T follicular helper cell (primary cell): ENCODE measurements around the gene AKAP3.

ENCODE experiments used
- DNase-seq: peaks from one replicate; pipeline ENCODE4 v3.0.0-alpha.2; 2020; ENCODE audit warnings: low read depth
- total RNA-seq, 2 experiments: gene quantifications; one replicate each; lab custom pipeline; 2026; lab: John Stamatoyannopoulos, UW

The AKAP3 gene
- 0.83 to 1.6 reads per million in 2 experiments for total RNA-seq

- peak; percentile 69 for DNase-seq
These were observed at the start of gene AKAP3, which contains the start of gene NDUFA9 for GRCh38 chr12:4648501-4649357. TSS of gene AKAP3 (minus strand) at chr12:4649051. CDS start at chr12:4638196, 10,855 bp downstream. TSS of gene NDUFA9 (plus strand) at chr12:4649114. CDS start at chr12:4649127, 13 bp downstream.

DNA sequence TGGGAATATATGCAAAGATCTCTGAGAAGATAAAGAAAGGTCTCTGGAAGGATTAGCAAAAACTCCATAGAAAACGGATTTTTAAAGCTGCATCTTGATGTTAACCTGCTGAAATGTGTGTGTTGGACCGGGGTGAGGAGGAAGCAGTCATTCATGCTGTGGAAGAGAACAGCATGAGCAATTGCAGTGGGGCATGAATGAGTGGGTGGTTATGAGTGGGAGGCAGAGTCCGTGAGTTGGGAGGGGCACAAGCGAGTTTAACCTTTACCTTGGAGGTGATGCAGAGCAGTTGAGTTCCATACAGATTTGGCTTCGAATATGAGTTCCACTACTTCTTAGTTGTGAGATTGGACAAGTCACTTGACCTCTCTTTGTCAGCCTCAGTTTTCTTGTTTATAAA is 41.9 kb upstream of the AKAP3 start:
- no peak for DNase-seq

DNA sequence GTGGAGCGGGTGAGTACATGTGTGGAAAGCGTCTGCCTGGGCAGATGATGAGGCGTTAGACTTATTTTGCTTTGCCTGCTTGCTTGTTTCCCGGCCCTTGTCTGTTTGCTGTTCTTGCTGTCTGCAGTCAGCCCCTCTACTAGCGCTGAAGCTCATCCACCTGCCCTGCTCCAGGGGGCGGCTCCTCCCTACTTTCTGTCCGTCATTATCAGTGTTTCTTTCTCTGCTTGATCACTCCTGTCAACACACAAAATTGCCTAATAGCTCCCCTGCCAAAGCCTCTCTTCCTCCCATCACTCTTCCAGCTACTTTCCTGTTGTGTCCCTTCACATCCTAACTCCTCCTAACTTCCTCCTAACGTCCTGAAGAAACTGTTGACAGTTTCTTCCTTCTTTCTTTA is 36.5 kb upstream of the AKAP3 start:
- no peak for DNase-seq

DNA sequence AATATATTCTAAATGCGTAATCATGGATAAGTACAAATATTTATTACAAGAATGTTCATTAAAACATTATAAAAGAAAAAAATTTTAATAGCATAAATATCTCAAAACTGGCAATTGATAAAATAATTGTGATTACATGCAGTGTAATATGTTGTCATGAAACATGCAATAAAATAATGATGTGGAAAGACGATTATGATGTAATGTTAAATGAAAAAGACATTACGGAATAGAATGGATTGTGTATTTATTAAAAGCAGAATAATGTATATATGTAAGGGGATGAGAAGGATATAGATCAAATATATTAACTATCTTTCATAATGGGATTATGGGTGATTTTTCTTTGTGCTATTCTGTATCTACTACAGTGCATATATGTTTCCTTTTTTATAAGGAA is 32.9 kb upstream of the AKAP3 start:
- no peak for DNase-seq

- no peak for DNase-seq
These were observed 30.9 kb upstream of the AKAP3 start for GRCh38 chr12:4679711-4680110.

DNA sequence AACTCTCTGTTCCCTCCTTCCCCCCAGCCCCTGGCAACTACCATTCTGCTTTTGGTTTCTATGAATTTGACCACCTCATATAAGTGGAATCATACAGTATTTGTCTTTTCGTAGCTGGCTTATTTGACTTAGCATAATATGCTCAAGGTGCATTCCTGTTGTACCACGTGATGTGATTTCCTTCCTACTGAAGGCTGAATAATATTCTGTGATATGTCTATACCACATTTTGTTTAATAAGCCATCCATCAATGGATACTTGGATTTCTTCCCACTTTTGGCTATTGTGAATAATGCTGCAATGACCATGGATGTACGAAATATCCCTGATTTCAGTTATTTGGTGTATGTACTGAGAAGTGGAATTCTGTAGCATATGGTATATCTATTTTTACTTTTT is 16.4 kb upstream of the AKAP3 start:
- no peak for DNase-seq

DNA sequence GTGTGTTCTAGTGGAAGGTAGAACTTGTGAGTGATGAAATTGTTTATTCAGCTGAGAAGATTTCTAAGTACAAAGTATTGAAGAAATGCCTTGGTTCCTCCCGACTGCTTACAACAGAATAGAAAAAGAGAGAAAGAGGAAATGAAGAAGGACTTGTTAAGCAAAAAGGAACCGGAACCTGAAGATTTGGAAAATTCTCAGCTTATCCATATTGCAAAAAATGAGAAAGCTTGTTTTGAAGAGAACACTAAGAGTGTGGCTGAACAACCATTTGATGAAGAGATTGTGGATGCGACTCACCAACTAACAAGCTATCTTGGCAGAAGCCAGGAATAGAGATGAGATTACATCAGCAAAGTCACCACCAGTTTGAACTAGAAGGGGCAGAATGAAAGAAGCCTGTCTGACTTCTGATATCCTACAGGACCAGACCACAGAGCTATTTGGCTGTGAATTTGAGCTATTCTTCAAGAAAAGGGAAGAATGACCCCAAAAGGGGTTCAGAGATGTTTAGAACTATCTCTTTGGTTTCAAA is 15.2 kb upstream of the AKAP3 start:
- DNase-seq: no peak

- no peak for DNase-seq
These were observed 4.8 kb upstream of the AKAP3 start for GRCh38 chr12:4653691-4654090.

GRCh38 chr12:4653257-4653656 is 4.4 kb upstream of the AKAP3 start:
- no peak for DNase-seq

DNA sequence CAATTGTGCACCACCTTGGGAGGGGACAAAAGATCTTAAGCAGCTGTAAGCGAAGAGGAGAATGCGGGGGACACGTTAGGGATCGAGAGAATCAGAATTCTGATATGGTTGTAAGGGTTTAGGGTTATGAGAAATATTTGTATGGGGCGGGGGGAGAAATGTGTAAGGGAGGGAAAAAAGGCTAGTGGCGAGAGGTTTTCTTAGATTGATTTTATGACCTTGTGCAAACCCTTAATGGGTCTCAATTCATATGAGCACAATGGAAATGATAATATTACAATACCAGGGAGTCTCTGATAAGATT is 459 bp upstream of the AKAP3 start:
- DNase-seq: no peak

GRCh38 chr12:4648104-4648500 is 749 bp downstream of the AKAP3 start:
- DNase-seq: no peak

DNA sequence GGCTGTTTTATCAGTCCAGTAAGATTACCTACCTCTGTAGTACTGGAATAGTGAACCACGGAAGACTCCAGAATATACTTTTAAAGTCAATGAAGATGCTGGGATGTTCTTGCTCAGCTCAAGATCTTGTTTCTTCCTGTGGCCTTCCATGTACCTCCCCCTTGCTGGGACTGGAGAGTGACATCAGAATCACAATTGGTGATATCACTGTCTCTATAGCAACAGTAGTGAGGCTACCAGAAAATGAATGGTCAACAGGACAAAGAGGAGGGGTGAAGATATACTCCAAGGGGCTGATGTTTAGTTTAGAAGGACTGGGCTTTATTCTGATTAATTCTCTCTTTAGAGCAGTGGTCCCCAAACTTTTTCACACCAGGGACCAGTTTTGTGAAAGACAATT is 3.8 kb downstream of the AKAP3 start:
- DNase-seq: no peak

DNA sequence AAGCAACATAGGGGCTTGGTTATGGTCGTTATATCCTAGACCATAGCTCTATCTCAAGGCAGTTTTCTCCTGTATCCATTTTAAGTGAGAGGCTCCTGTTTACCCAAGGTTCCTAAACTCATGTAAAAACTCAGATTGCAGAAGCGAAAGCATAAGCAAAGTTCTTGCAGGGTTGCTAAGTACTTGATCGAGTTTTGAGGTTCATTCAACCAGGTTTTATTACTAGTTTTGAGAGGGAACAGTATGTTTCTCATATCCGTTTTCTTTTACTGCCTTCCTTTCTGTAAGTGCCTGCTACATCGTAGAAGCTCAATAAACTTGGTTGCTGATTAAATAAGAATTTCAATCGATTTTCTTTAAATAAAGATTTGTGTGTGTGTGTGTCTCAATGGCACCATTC is 5.1 kb downstream of the AKAP3 start:
- DNase-seq: no peak

- DNase-seq: no peak
These were observed 18.6 kb downstream of the AKAP3 start for GRCh38 chr12:4630262-4630661.

- no peak for DNase-seq
These were observed 20.4 kb downstream of the AKAP3 start for GRCh38 chr12:4628406-4628805.

GRCh38 chr12:4626543-4626942 is 22.3 kb downstream of the AKAP3 start:
- no peak for DNase-seq

- no peak for DNase-seq
These were observed 27.3 kb downstream of the AKAP3 start for GRCh38 chr12:4621511-4621910.

DNA sequence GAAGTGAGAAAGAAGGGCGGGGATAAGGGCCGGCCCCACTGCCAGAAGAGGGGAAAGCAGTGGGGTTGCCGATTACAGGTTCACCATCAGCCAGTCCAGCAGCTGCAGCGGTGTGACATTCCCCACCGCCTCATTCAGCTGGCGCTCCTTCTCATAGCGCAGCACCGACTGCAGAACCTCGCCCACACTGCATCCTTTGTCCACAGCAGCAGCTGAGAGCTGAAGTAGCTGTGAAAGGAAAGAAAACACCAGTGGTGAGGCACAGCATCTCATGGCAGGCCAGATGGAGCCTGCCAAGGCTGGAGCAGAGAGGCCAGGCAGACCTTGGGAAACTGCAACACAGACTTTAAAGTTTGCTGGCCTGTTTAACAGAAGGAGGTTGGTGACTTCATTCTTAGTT is 33.2 kb downstream of the AKAP3 start:
- no peak for DNase-seq

- DNase-seq: no peak
These were observed 38.4 kb downstream of the AKAP3 start for GRCh38 chr12:4610481-4610880.

DNA sequence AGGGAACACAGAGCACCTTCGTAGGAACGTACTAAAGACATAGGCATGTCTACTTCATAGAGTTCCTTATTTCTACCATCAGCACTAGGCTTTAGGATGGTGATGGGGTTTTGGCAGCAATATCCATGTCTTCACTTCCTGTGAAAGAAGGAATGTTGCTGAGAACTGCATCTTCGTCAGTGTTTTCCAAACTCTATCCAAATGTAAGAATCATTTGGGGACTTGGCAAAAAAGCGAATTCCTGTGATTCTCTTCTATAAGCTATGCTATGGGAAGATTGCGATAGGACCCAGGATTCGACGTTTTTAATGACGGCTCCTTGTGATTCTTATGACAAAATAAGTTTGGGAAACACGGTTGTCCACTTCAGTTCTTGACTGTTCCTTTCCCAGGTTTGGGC is 39.8 kb downstream of the AKAP3 start:
- DNase-seq: no peak

DNA sequence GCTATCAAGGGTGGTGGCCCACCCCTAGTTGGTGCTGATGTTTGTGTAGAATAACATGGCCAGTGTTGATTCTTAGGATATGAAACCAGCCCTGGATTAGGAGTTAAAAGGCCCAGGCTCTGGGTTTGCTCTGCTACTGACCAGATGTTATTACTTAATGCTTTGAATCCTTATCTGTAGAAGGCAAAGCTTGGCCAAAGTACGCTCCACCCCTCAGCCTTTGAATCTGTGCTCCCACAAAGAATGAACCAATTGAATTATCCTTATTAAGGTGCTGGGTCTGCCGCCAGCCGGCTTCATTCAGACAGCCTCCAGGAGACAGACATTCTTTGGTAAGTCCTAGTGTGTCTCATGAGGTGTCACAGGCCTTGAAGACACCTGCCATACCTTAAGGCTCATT is 41.8 kb downstream of the AKAP3 start:
- no peak for DNase-seq

DNA sequence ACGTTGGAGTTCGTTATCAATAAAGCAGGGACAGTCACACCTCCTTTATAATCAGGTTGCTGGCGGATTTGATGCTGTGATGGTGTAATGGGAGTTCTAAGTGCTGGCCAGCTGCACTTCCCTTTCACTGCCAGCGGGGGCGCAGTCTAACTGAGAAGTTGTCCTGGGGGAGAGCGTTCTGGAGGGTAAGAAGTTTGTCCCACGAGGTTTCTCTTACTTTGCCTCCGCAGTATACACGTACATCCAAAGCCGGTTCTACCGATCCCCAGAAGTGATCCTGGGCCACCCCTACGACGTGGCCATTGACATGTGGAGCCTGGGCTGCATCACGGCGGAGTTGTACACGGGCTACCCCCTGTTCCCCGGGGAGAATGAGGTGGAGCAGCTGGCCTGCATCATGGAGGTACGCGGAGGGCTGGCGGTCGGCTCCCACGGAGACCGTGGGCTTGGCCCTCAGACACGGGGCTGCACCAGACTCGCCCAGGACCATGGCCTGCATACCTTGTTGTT is 44.1 kb downstream of the AKAP3 start:
- peak; percentile 56 for DNase-seq

GRCh38 chr12:4603946-4604345 is 44.9 kb downstream of the AKAP3 start:
- DNase-seq: no peak

DNA sequence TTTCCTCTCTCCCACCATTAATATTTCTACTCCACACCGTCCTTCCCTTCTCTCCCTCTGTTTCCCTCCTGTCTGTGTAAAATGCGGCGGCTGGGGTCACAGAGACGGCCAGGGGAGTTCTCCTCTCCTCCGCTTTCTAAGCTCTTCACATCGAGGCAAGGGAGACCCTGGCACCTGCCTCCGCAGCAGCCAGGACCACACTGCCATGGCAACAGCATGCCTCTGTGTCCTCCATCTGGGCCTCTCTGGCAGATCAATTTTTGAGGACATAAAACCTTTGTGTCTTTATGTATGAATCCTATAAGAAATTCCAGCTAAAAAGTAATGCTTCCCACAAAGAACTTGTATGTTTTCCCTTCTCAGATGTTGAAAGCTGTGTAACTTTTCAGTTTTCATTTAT is 45.4 kb downstream of the AKAP3 start:
- DNase-seq: no peak
